ENCODE measurements around the gene TENT5C. TPM values are rescaled to one million over a fixed set of nuclear protein-coding genes. Genes with fewer than 3 reads are reported as not detected.

Gene TENT5C
- total RNA-seq, 4 donors from 2014 or later, result 2.7 to 5.0 (median 3.4) TPM

- DNase-seq (ENCODE audit: low spot score in 2 of 2), result peak in 1 of 2 donors; percentile 34
- 78% methylated on average over 11 of the region's 13 CpGs for WGBS
These were observed 18.9 kb upstream of the TENT5C start for GRCh38 chr1:117586747-117587498.

DNA sequence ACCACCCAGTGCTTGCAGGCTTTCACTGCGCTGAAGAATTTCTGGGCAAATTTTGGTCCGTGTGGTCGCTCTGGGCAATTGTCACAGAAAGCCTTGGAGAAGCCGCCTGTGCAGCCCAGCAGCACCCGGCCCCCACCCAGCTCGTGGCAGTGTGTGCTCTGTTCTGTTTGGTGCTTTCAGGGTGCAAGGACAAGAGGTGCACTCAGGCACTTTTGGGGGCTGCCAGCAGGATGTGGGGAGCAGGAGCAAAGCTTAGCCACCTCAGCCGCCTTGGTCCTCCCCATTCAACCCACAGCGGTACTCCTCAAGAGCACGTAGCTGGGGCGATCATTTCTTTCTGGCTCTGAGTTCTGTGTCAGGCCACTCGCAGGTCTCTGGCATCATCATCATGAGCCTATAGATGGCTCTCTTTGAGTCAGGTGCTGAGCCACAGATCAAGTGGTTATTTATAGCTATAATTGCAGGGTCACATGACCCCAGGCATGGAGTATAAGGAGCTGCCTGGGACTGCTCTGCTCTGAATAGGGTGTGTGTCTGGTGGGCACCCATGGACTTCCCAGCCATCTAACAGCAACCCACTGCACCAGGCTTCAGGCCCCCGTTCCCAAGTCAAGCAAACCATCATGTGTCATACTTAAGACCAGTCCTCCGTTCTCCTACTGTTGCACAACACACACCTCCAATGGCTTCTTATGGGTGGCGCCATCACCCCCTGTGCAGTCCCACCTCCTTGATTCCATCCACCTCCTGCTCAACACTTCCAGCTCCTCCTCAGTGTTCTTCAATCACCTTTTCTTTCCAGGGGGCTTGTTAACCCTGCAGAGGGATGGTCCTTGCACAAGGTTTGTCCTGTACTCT, 18.1 kb upstream of the TENT5C start:
- Histone ChIP-seq H3K27ac (no peak overlapping the region), H3K4me1 (peaks cover 17% of the 10 kb centered on the region)
- WGBS, result 74% methylated on average over 9 of the region's 14 CpGs

More at GRCh38 chr1:117586747-117587498, 18.9 kb upstream of the TENT5C start:
- no peak for TF ChIP-seq EP300 (IDR thresholded peaks at IDR 0.05)
- TF ChIP-seq, protein P1, sequence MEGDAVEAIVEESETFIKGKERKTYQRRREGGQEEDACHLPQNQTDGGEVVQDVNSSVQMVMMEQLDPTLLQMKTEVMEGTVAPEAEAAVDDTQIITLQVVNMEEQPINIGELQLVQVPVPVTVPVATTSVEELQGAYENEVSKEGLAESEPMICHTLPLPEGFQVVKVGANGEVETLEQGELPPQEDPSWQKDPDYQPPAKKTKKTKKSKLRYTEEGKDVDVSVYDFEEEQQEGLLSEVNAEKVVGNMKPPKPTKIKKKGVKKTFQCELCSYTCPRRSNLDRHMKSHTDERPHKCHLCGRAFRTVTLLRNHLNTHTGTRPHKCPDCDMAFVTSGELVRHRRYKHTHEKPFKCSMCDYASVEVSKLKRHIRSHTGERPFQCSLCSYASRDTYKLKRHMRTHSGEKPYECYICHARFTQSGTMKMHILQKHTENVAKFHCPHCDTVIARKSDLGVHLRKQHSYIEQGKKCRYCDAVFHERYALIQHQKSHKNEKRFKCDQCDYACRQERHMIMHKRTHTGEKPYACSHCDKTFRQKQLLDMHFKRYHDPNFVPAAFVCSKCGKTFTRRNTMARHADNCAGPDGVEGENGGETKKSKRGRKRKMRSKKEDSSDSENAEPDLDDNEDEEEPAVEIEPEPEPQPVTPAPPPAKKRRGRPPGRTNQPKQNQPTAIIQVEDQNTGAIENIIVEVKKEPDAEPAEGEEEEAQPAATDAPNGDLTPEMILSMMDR (IDR thresholded peaks at IDR 0.05), result no peak
- TF ChIP-seq POLR2AphosphoS5 (IDR thresholded peaks at IDR 0.05), result no peak
- no peak for TF ChIP-seq POLR2A (IDR thresholded peaks at IDR 0.05)
- Histone ChIP-seq H3K9me3 (no peaks in the 10 kb centered on the region), H3K36me3 (no peaks in the 10 kb centered on the region), H3K27ac (no peak overlapping the region), H3K4me1 (peaks cover 17% of the 10 kb centered on the region), H3K4me3 (no peak overlapping the region), H3K27me3 (no peaks in the 10 kb centered on the region)

DNA sequence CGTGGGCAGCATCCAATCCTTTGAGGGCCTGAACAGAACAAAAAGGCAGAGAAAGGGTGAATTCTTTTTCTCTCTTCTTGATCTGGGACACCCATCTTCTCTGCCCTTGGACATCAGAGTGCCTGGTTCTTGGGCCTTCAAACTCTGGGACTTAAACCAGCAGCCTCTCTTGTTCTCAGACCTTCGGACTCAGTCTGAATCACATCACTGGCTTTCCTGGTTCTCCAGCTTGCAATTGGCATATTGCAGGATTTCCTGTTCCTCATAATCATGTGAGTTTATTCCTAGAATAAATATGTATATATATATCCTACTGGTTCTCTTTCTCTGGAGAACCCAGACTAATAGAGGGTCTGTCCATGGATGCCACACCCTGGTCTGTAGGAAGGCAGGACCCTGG, 16.3 kb upstream of the TENT5C start:
- WGBS, result 87% methylated on average over 2 of the region's 2 CpGs
- no peaks in the 10 kb centered on the region for H3K9me3 ChIP-seq
- TF ChIP-seq, protein P1 (IDR thresholded peaks at IDR 0.05), result no peak
- TF ChIP-seq POLR2AphosphoS5 (IDR thresholded peaks at IDR 0.05), result no peak
- TF ChIP-seq EP300 (IDR thresholded peaks at IDR 0.05), result no peak
- TF ChIP-seq POLR2A (IDR thresholded peaks at IDR 0.05), result no peak
- no peaks in the 10 kb centered on the region for H3K36me3 ChIP-seq
- DNase-seq (ENCODE audit: low spot score in 2 of 2), result no peak
- H3K27ac ChIP-seq, result no peak overlapping the region
- H3K4me3 ChIP-seq, result no peak overlapping the region
- peaks cover 17% of the 10 kb centered on the region for H3K4me1 ChIP-seq
- H3K27me3 ChIP-seq, result no peaks in the 10 kb centered on the region

More for the DNA sequence above, 18.1 kb upstream of the TENT5C start:
- Histone ChIP-seq H3K27me3 (no peaks in the 10 kb centered on the region), H3K36me3 (no peaks in the 10 kb centered on the region), H3K4me3 (no peak overlapping the region), H3K9me3 (no peaks in the 10 kb centered on the region)
- peak in 1 of 2 donors; percentile 40 for DNase-seq (ENCODE audit: low spot score in 2 of 2)
- TF ChIP-seq POLR2AphosphoS5 (IDR thresholded peaks at IDR 0.05), result no peak
- no peak for TF ChIP-seq EP300 (IDR thresholded peaks at IDR 0.05)
- no peak for TF ChIP-seq POLR2A (IDR thresholded peaks at IDR 0.05)
- TF ChIP-seq, protein P1 (IDR thresholded peaks at IDR 0.05), result no peak

GRCh38 chr1:117590273-117590925, 15.4 kb upstream of the TENT5C start:
- WGBS, result 36% methylated on average over 4 of the region's 7 CpGs
- H3K27ac ChIP-seq, result no peak overlapping the region
- H3K4me3 ChIP-seq, result no peak overlapping the region
- peaks cover 17% of the 10 kb centered on the region for H3K4me1 ChIP-seq
- no peak for TF ChIP-seq POLR2A (IDR thresholded peaks at IDR 0.05)
- TF ChIP-seq EP300 (IDR thresholded peaks at IDR 0.05), result no peak
- TF ChIP-seq POLR2AphosphoS5 (IDR thresholded peaks at IDR 0.05), result no peak
- TF ChIP-seq, protein P1 (IDR thresholded peaks at IDR 0.05), result no peak
- H3K27me3 ChIP-seq, result no peaks in the 10 kb centered on the region
- DNase-seq (ENCODE audit: low spot score in 2 of 2), result peak; percentile 28 to 29
- H3K36me3 ChIP-seq, result no peaks in the 10 kb centered on the region
- H3K9me3 ChIP-seq, result no peaks in the 10 kb centered on the region

Data from suprapubic skin (tissue), 4 donors.